ENCODE measurements around the gene UBR1. TPM values are rescaled to one million over a fixed set of nuclear protein-coding genes. Genes with fewer than 3 reads are reported as not detected.
A peak's percentile ranks its signal among the peaks of the same experiment; 100 is the strongest.
"Not testable (repeated sequence)": the region's sequence is repeated elsewhere in the genome, so short reads cannot be mapped to it uniquely, and the experiment has no call there.

UBR1 gene
- total RNA-seq, 2 experiments from 2014 or later: 27.3 to 29.2 TPM

DNA sequence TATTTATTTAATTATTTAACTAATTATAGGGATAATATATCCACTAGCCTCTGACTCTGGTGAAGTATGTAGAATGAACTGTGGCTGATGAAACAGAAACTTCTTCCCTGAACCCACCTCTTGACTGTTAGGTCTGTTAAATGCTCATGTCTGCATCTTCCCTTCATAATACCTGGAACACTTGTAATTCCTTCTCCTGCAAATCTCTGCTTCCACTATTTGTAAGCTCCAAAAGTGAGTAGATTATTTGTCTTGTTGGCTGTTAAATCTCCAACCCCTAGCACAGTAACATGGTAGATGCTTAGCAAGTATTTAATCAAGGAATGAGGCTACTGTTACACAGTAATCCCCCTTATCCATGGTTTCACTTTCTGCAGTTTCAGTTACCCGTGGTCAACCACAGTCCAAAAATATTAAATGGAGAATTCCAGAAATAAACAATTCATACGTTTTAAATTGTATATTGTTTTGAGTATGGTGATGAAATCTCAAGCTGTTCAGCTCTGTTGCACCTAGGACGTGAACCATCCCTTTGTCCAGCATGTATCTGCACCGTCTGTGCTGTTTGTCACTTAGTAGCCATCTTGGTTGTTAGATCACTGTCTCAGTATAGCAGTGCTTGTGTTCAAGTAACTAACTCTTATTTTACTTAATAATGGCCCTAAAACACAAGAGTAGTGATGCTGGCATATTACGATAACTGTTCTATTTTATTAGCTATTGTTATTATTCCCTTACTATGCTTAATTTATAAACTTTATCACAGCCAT lies 190.9 kb downstream of the UBR1 start:
- Mint-ChIP-seq H3K9me3 (no peaks in the 10 kb centered on the region), H3K4me3 (no peak overlapping the region), H3K27me3 (no peaks in the 10 kb centered on the region), H3K4me1 (ENCODE audit: low read depth) (peaks cover 36% of the 10 kb centered on the region), H3K27ac (peak overlapping the region; percentile 11), H3K36me3 (ENCODE audit: low read depth) (no peaks in the 10 kb centered on the region)
- ATAC-seq (no peak), DNase-seq (no peak)
- ChIA-PET CTCF (interaction anchor here (2.9 kb wide), 1 partner anchor 11 kb away, joined by 14 read pairs; no protein-coding TSS in a partner anchor), POLR2A (no interaction called here)
- intact Hi-C loops (cut with micrococcal nuclease): no loop called here
- TF ChIP-seq CTCF (IDR thresholded peaks at IDR 0.05): no peak

DNA sequence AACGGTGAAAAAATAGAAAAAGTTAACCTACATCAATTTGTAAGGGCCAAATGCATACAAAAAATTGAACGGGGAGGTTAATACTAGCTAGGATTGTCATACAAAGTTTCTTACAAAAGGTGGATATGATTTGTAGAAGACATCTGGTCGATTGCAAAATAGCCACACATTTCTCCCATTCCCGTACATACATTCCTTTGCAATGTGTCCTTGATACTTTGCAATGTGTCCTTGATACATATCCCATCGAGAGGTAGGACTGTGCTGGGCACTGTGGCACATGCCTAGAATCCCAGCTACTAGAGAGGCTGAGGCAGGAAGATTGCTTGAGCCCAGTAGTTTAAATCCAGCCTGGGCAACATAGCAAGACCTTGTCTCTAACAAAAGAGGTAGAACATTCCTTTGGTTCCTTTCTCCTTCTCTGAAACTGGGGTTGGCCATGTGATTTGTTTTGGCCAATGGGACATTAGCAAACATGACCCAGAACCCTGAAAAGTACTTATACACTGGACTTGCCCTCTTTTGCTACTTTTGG lies 194.7 kb downstream of the UBR1 start:
- H3K9me3 Mint-ChIP-seq: no peaks in the 10 kb centered on the region
- H3K4me3 Mint-ChIP-seq: no peak overlapping the region
- ATAC-seq: no peak
- H3K36me3 Mint-ChIP-seq (ENCODE audit: low read depth): peaks cover 2% of the 10 kb centered on the region
- H3K27ac Mint-ChIP-seq: no peak overlapping the region
- ChIA-PET CTCF (interaction anchor here (4.0 kb wide), 1 partner anchor 15 kb away, joined by 19 read pairs; no protein-coding TSS in a partner anchor), POLR2A (interaction anchor here (0.6 kb wide), 1 partner anchor 12 kb away, joined by 4 read pairs; no protein-coding TSS in a partner anchor)
- intact Hi-C loops (cut with micrococcal nuclease): no loop called here
- H3K4me1 Mint-ChIP-seq (ENCODE audit: low read depth): peaks cover 22% of the 10 kb centered on the region
- no peak for DNase-seq
- no peaks in the 10 kb centered on the region for H3K27me3 Mint-ChIP-seq
- no peak for TF ChIP-seq CTCF (IDR thresholded peaks at IDR 0.05)

- no peak for ATAC-seq
- TF ChIP-seq CTCF (IDR thresholded peaks at IDR 0.05): no peak
- POLR2A ChIA-PET: no interaction called here
Observed at GRCh38 chr15:42908538-42908937, 197.3 kb downstream of the UBR1 start.

GRCh38 chr15:42903388-42904324 lies 202.2 kb downstream of the UBR1 start:
- Mint-ChIP-seq H3K4me3 (no peak overlapping the region), H3K27ac (no peak overlapping the region), H3K9me3 (no peaks in the 10 kb centered on the region), H3K4me1 (ENCODE audit: low read depth) (no peaks in the 10 kb centered on the region), H3K27me3 (no peaks in the 10 kb centered on the region), H3K36me3 (ENCODE audit: low read depth) (peaks cover 2% of the 10 kb centered on the region)
- CTCF ChIA-PET: interaction anchor here (0.5 kb wide), 1 partner anchor 1439 kb away, joined by 3 read pairs; no protein-coding TSS in a partner anchor
- no peak for DNase-seq
- POLR2A ChIA-PET: interaction anchor here (0.5 kb wide), 1 partner anchor 141 kb away, joined by 4 read pairs; no protein-coding TSS in a partner anchor
- no peak for ATAC-seq
- intact Hi-C loops (cut with micrococcal nuclease): no loop called here
- no peak for TF ChIP-seq CTCF (IDR thresholded peaks at IDR 0.05)

More at GRCh38 chr15:42908538-42908937, 197.3 kb downstream of the UBR1 start:
- H3K9me3 Mint-ChIP-seq: no peaks in the 10 kb centered on the region
- DNase-seq: no peak
- no peak overlapping the region for H3K4me3 Mint-ChIP-seq
- peaks cover 9% of the 10 kb centered on the region for H3K4me1 Mint-ChIP-seq (ENCODE audit: low read depth)
- CTCF ChIA-PET: interaction anchor here (1.0 to 4.0 kb wide), 2 partner anchors 13 to 17 kb away, joined by 3 to 19 read pairs; no protein-coding TSS in a partner anchor
- intact Hi-C loops (cut with micrococcal nuclease): no loop called here
- no peaks in the 10 kb centered on the region for H3K27me3 Mint-ChIP-seq
- H3K27ac Mint-ChIP-seq: no peak overlapping the region
- H3K36me3 Mint-ChIP-seq (ENCODE audit: low read depth): peaks cover 2% of the 10 kb centered on the region

DNA sequence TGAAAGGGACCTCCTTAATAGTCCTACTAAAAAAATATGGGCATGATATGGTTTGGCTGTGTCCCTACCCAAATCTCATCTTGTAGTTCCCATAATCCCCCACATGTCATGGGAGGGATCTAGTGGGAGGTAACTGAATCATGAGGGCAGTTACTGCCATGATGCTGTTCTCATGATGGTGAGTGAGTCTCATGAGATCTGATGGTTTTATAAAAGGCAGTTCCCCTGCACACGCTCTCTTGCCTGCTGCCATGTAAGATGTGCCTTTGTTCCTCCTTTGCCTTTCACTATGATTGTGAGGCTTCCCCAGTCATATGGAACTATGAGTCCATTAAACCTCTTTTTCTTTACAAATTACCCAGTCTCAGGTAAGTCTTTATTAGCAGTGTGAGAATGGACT lies 211.9 kb downstream of the UBR1 start:
- H3K27me3 Mint-ChIP-seq; intact Hi-C loops (cut with micrococcal nuclease); H3K27ac Mint-ChIP-seq; POLR2A ChIA-PET; CTCF ChIA-PET; H3K9me3 Mint-ChIP-seq; H3K36me3 Mint-ChIP-seq (ENCODE audit: low read depth); H3K4me1 Mint-ChIP-seq (ENCODE audit: low read depth); DNase-seq; ATAC-seq; H3K4me3 Mint-ChIP-seq: not testable (repeated sequence)

Data from activated CD8-positive, alpha-beta T cell treated with anti-CD3 and anti-CD28 coated beads for 36 hours (primary cell).